ENCODE data around the gene SPOPL. TPM values are rescaled to one million over a fixed set of nuclear protein-coding genes. Genes with fewer than 3 reads are reported as not detected.

SPOPL gene
- polyA plus RNA-seq, 12 donors: 12.7 to 25.4 (median 14.8) TPM; not detected in 1

GRCh38 chr2:138600732-138601457, 99.3 kb downstream of the SPOPL start:
- DNase-seq: no peak

- DNase-seq: no peak
Measured at GRCh38 chr2:138601458-138602165, 100.0 kb downstream of the SPOPL start.

DNA sequence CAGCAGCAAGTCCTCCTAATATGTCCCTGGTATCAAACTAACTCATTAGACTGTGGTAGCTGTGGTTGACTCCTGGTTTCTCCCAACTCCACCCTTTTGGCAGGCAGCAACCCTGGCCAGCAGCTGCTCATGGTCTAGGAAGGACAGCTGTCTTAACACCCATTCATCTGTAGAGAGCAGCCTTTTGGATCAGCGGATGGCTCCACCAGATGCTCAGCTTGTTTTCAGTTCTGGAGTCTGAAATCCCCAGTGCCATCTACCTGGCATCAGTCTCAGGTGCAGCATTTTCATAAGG, 100.5 kb downstream of the SPOPL start:
- no peak for DNase-seq

- no peak for DNase-seq
Measured at GRCh38 chr2:138607746-138608145, 106.2 kb downstream of the SPOPL start.

DNA sequence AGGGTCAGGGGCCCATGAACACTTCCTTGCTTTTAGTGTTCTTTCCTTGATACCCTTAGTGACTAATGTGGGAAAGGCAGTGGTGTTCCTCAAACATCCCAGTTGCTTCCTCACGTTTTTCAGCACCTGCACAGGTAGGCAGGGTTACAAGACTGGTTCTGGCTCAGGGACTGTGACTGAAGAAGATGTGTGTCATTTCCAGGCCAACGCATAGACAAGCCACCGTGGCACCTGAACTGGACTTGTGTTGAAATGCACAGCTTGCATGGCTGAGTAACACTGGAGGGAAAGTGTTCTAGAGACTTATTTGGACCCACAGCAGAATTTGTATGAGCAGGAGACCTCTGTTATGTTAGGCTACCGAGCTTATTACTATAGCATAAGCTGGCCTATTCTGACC, 107.9 kb downstream of the SPOPL start:
- no peak for DNase-seq

DNA sequence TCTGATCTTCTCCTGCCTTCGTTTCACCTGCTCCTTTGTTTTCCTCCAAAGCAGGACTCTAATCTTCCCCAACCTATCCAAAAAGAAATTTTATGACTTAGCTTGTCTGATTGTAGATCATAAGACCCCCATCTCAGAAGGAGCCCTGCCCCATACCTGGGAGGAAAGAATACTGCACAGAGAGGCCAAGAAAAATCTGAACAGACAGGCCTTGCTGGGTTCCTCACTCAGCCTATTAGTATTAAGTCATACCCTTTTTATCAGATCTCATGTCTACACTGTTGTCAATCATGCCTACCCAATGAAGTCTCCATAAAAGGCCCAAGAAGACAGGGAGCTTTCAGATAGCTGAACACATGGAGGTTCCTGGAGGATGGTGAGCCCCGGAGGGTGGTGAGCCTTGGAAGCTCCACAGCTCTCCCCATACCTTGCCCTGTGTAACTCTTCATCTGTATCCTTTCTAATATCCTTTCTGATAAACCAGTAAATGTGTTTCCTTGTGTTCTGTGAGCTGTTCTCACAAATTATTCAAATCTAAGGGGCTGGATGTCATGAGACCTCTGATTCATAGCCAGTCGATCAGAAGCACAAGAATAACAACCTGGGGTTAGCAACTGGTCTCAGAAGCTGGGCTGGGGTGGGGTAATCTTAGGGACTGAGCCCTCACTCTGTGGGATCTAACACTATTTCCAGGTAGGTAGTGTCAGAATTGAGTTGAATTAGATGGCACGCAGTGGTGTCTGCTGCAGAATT, 108.8 kb downstream of the SPOPL start:
- no peak for DNase-seq

GRCh38 chr2:138615257-138615656, 113.7 kb downstream of the SPOPL start:
- DNase-seq: no peak

- DNase-seq: no peak
Measured at GRCh38 chr2:138617026-138617425, 115.5 kb downstream of the SPOPL start.

- DNase-seq: no peak
Measured at GRCh38 chr2:138618971-138619370, 117.4 kb downstream of the SPOPL start.

- no peak for DNase-seq
Measured at GRCh38 chr2:138620431-138620830, 118.9 kb downstream of the SPOPL start.

GRCh38 chr2:138621139-138621538, 119.6 kb downstream of the SPOPL start:
- DNase-seq: no peak

- no peak for DNase-seq
Measured at GRCh38 chr2:138622613-138623012, 121.0 kb downstream of the SPOPL start.
